ENCODE results near the gene KLF6.
A peak's percentile ranks its signal among the peaks of the same experiment; 100 is the strongest.

The KLF6 gene

DNA sequence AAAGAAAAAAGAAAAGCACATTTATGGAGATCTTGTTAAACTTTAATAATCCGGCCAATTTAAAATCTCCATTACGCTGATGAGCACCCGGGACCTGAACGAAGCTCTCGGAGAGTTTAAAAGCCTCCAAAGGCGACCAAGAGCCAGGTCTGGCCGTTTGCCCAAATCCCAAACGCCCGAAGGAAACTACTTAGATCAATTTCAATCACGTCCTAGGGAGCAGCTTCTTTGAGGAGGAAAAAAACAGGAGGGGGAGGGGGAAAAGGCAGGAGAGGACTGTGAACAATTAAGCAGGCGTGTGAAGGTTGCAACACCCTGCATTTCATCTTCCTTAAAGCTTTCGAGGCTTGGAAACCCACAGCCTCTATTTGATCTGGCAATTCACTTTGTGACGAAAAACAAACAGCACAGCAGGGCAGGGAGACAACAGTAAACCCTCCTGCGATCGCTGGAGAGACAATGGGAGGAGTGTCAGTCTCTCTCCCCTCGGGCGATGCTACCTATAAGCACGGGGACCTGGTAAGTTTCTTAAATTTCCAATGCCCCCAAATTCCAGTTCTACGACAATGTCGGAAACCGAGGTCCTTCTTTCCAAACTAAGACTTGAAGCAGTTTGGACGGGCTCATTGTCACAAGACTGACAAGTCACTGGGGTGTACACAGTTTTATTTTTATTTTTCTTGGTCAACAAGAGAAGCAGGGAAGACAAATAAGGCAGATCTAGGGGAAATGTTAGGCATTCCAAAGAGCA lies 1.2 kb downstream of the KLF6 start:
- DNase-seq (ENCODE audit: low spot score): peak; percentile 79

DNA sequence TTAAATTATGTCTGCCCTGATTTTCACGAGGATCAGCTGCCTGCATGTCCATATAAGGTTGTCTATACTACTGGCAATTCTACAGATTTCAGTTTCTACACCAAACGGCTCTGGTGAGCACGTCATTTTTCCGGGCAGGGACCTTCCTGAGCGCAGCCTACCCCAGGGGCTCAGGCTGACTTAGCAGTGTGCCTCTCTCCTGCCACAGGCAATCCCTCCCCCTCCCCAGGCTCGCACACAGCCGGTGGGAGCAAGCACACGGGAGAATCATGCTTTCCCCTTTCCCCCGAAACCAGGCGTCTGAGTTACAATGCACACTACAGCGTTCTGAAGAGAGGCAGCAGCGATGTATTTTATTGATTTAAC lies 1.7 kb downstream of the KLF6 start:
- peak overlapping the region; percentile 78 for H3K4me3 ChIP-seq
- peak; percentile 89 for DNase-seq (ENCODE audit: low spot score)
- peak overlapping the region; percentile 96 to 100 for H3K27ac ChIP-seq
- TF ChIP-seq, protein P1, sequence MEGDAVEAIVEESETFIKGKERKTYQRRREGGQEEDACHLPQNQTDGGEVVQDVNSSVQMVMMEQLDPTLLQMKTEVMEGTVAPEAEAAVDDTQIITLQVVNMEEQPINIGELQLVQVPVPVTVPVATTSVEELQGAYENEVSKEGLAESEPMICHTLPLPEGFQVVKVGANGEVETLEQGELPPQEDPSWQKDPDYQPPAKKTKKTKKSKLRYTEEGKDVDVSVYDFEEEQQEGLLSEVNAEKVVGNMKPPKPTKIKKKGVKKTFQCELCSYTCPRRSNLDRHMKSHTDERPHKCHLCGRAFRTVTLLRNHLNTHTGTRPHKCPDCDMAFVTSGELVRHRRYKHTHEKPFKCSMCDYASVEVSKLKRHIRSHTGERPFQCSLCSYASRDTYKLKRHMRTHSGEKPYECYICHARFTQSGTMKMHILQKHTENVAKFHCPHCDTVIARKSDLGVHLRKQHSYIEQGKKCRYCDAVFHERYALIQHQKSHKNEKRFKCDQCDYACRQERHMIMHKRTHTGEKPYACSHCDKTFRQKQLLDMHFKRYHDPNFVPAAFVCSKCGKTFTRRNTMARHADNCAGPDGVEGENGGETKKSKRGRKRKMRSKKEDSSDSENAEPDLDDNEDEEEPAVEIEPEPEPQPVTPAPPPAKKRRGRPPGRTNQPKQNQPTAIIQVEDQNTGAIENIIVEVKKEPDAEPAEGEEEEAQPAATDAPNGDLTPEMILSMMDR (IDR thresholded peaks at IDR 0.05): no peak

More for the DNA sequence above, 1.2 kb downstream of the KLF6 start:
- TF ChIP-seq, protein P1 (IDR thresholded peaks at IDR 0.05): no peak
- peak overlapping the region; percentile 78 for H3K4me3 ChIP-seq
- peak overlapping the region; percentile 96 to 100 for H3K27ac ChIP-seq

- Histone ChIP-seq H3K27ac (peak overlapping the region; percentile 96 to 100), H3K4me3 (peak overlapping the region; percentile 78)
- TF ChIP-seq, protein P1 (IDR thresholded peaks at IDR 0.05): no peak
- DNase-seq (ENCODE audit: low spot score): peak; percentile 87
Measured at GRCh38 chr10:3782451-3783315, 2.3 kb downstream of the KLF6 start.

DNA sequence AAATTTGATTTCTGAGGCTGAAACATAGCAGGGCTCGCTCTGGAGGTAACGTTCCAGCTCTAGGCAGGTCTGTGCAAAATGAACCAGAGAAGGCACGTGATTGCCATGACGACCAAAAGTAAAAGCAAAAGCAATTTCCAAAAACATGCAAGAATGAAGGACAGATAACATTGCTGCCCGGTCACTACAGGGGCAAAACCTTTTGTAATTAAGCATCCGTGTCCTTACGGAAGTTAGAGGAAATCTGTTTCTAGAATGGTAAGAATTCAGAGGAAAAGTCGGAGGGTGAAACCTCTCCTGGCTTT lies 2.9 kb downstream of the KLF6 start:
- TF ChIP-seq, protein P1 (IDR thresholded peaks at IDR 0.05): no peak
- DNase-seq (ENCODE audit: low spot score): no peak
- peak overlapping the region; percentile 96 to 100 for H3K27ac ChIP-seq
- H3K4me3 ChIP-seq: peak overlapping the region; percentile 78

- Histone ChIP-seq H3K4me3 (peak overlapping the region; percentile 78), H3K27ac (peak overlapping the region; percentile 96 to 100)
- TF ChIP-seq, protein P1 (IDR thresholded peaks at IDR 0.05): peak; percentile 59
- peak; percentile 83 for DNase-seq (ENCODE audit: low spot score)
Measured at GRCh38 chr10:3781468-3782145, 3.4 kb downstream of the KLF6 start.

DNA sequence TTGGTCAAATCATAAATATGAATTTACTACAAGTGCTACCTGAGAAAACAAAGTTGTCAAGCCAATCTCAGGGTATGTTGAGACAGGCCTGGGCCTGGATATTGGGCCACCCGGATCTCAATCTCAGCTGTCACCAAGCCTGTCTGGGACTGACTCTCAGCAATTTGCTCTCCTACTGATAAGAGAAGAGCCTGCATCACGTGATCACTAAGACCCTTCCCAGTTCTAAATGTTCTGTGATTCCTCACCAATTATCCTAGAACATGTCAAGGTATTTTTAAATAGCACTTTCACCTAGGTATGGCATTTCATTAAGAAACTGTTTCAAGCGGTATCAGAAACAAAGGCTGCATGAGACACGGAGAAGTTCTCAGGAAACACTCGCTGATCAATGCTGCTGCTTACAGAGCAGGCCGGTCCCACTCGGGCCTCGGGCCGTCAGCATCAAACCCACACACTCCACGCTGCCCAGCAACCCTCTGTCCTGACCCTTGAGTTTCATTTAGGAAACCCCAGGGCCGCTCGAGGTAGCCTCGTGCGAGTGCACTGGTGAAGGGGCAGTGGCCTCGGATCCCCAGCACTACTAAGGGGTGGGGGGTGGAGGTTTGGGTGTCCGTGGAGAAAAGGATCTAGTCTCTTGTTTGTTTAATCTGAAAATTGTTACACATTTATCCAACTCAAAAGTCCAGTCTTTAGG lies 4.1 kb downstream of the KLF6 start:
- Histone ChIP-seq H3K27ac (peak overlapping the region; percentile 96 to 100), H3K4me3 (peak overlapping the region; percentile 78)
- TF ChIP-seq, protein P1 (IDR thresholded peaks at IDR 0.05): no peak
- DNase-seq (ENCODE audit: low spot score): peak; percentile 78
